GM12878 (cell line): Measurements from ENCODE around the gene STK39. TPM values are rescaled to one million over a fixed set of nuclear protein-coding genes. Genes with fewer than 3 reads are reported as not detected.

ENCODE experiments used
- ATAC-seq: fragments of 200-7000 bp; cut with Tn5 transposase; 3 replicates; pipeline ENCODE4 v1.9.1; 2020; ENCODE audit warnings: mild to moderate bottlenecking, moderate library complexity
- BruUV-seq: library from RNA; stranded (reverse); fragments of 400-500 nt; replicated peaks from 2 replicates; lab custom pipeline; 2021; lab: Mats Ljungman, UMichigan
- CTCF ChIA-PET: fragments of 300-600 bp; sonication (Branson Sonifier 250); formaldehyde crosslinking; extraction: SDS; loops from one replicate; lab custom pipeline; 2021; ENCODE audit warnings: inconsistent platforms; lab: Yijun Ruan, JAX
- POLR2A ChIA-PET: fragments of 350-600 bp; formaldehyde crosslinking; extraction: SDS; loops from one replicate; lab custom pipeline; 2021; ENCODE audit warnings: inconsistent platforms; lab: Charles Lee
- RAD21 ChIA-PET: fragments of 300-600 bp; sonication (Branson Sonifier 250); formaldehyde crosslinking; loops from one replicate; lab custom pipeline; 2023; ENCODE audit warnings: antibody characterized with exemption; ENCODE audit not compliant: unreplicated experiment; lab: Charles Lee
- SMC1A ChIA-PET: fragments of 300-600 bp; sonication (Branson Sonifier 250); formaldehyde crosslinking; loops from one replicate; lab custom pipeline; 2023; ENCODE audit not compliant: unreplicated experiment, uncharacterized antibody; lab: Charles Lee
- DNase-seq: peaks from one replicate; pipeline ENCODE4 v3.0.0-alpha.2; 2011; ENCODE audit warnings: low read depth, low spot score
- FAIRE-seq: peaks from 3 replicates; lab custom pipeline; 2011; peaks lifted over from hg19 to GRCh38; lab: Jason Lieb, UNC
- H2AFZ ChIP-seq: 2 replicates; pipeline ENCODE4 v1.6.0; 2011; ENCODE audit warnings: low read depth, low read length, control low read depth; ENCODE audit not compliant: control insufficient read depth
- H3K27ac ChIP-seq: 2 replicates; pipeline ENCODE4 v1.5.1; 2011; ENCODE audit warnings: control low read depth; ENCODE audit not compliant: control insufficient read depth, insufficient read depth
- H3K27me3 ChIP-seq, 2 experiments: replicated peaks in 1 of 2; 2 replicates each; pipeline versions ENCODE4 v1.6.0 to v1.6.1; 2011; ENCODE audit warnings: low read length in 1 of 2; ENCODE audit not compliant: control insufficient read depth in 2 of 2, insufficient read depth in 2 of 2
- H3K36me3 ChIP-seq, 2 experiments: 2 replicates each; pipeline ENCODE4 v1.5.1; 2011; ENCODE audit warnings: low read length in 1 of 2; ENCODE audit not compliant: control insufficient read depth in 2 of 2, insufficient read depth in 2 of 2
- H3K4me1 ChIP-seq: 2 replicates; pipeline ENCODE4 v1.6.1; 2011; ENCODE audit warnings: mild to moderate bottlenecking, low read length, moderate library complexity, mixed read lengths; ENCODE audit not compliant: control insufficient read depth, insufficient read depth
- H3K4me2 ChIP-seq: 2 replicates; pipeline ENCODE4 v1.6.0; 2011; ENCODE audit warnings: control low read depth; ENCODE audit not compliant: control insufficient read depth, insufficient read depth
- H3K4me3 ChIP-seq: fragments of 200-600 bp; sonication (generic); 2 replicates; pipeline ENCODE4 v1.5.1; 2016
- H3K79me2 ChIP-seq: 2 replicates; pipeline ENCODE4 v1.6.0; 2011; ENCODE audit warnings: low read length; ENCODE audit not compliant: control insufficient read depth, insufficient read depth
- H3K9ac ChIP-seq: 2 replicates; pipeline ENCODE4 v1.8.0; 2011; ENCODE audit warnings: low read length, control low read depth, mixed read lengths; ENCODE audit not compliant: control insufficient read depth, insufficient read depth
- H3K9me3 ChIP-seq: replicated peaks from 3 replicates; pipeline ENCODE4 v1.5.1; 2011; ENCODE audit warnings: mild to moderate bottlenecking, low read length; ENCODE audit not compliant: control insufficient read depth, insufficient read depth
- H4K20me1 ChIP-seq: 2 replicates; pipeline ENCODE4 v1.6.0; 2011; ENCODE audit not compliant: control insufficient read depth, insufficient read depth
- FOXM1 ChIP-seq: IDR thresholded peaks from 2 replicates; pipeline ENCODE4 v1.6.1; 2012; ENCODE audit warnings: low read depth, mild to moderate bottlenecking, inconsistent platforms, low read length, moderate library complexity
- HCFC1 ChIP-seq: fragments of 150-350 bp; IDR thresholded peaks from 2 replicates; pipeline ENCODE4 v1.6.1; 2014; ENCODE audit warnings: low read length
- NFXL1 ChIP-seq: fragments of 450-650 bp; IDR thresholded peaks from 2 replicates; pipeline ENCODE4 v1.6.1; 2017; ENCODE audit warnings: antibody characterized with exemption, mild to moderate bottlenecking, borderline replicate concordance
- NR2C2 ChIP-seq: IDR thresholded peaks from 2 replicates; pipeline ENCODE4 v1.6.1; 2011; ENCODE audit warnings: borderline replicate concordance, low read depth; ENCODE audit not compliant: control insufficient read depth, insufficient read length
- RAD21 ChIP-seq: IDR thresholded peaks from 2 replicates; pipeline ENCODE4 v1.6.1; 2011; ENCODE audit warnings: mild to moderate bottlenecking, low read depth, low read length, moderate library complexity; ENCODE audit not compliant: insufficient read depth
- STAT3 ChIP-seq: IDR thresholded peaks from 2 replicates; pipeline ENCODE4 v1.6.1; 2011; ENCODE audit warnings: low read depth, low read length, improper control_type of control experiment
- WGBS: methylation state at CpG from one replicate; pipeline ENCODE4 v1.1.6; 2016; ENCODE audit warnings: low lambda C conversion rate; ENCODE audit not compliant: insufficient replicate concordance, insufficient coverage; ENCODE audit errors: missing lambda C conversion rate; 5-methylcytosine and 5-hydroxymethylcytosine counted together
- in situ Hi-C: fragments of 300-500 bp; cut with MboI; formaldehyde crosslinking; loops from 9 replicates; pipeline ENCODE4 v1.14.3; 2018; ENCODE audit warnings: mixed read lengths
- intact Hi-C: fragments of 100-400 bp; cut with micrococcal nuclease; formaldehyde crosslinking; loops from one replicate; pipeline ENCODE4 v1.14.2; 2022; ENCODE audit not compliant: unreplicated experiment
- polyA plus RNA-seq, 11 experiments: library from polyadenylated mRNA; depleted of rRNA in 4 of 11; unstranded in 6 of 11; stranded (reverse) in 5 of 11; fragments of >200 nt; fragmentation: Nextera tagmentation in 4 of 11; fragmentation: Illumina TruSeq in 1 of 11; extraction: Ambion mirVana in 4 of 11; extraction: Trizol in 1 of 11; gene quantifications; 1 replicate in 1 of 11; 2 replicates in 10 of 11; pipeline versions ENCODE4 v1.2.1 to v1.2.3, GENCODE V29; 2011 to 2016; ENCODE audit warnings: inconsistent platforms in 2 of 11, missing spikeins in 2 of 11, low read depth in 1 of 11
- total RNA-seq, 4 experiments: library from RNA; depleted of rRNA in 3 of 4; stranded (reverse); fragments of >200 nt in 3 of 4; fragmentation: Illumina TruSeq in 1 of 4; extraction: Trizol in 1 of 4; gene quantifications; 2 replicates each; pipeline versions ENCODE4 v1.2.1 to v1.2.3, GENCODE V29; 2013 to 2021
- TF ChIP-seq, protein P1 (sequence below): fragments of 450-650 bp; IDR thresholded peaks from 2 replicates; pipeline ENCODE4 v1.6.1; 2017; ENCODE audit warnings: borderline replicate concordance

Gene STK39
- total and polyA plus RNA-seq, 10 of the 15 experiments (the other 5 are each of a cell fraction or from before 2014, with no cell fraction given), result 0.03 to 0.21 (median 0.07) TPM; not detected in 5

DNA sequence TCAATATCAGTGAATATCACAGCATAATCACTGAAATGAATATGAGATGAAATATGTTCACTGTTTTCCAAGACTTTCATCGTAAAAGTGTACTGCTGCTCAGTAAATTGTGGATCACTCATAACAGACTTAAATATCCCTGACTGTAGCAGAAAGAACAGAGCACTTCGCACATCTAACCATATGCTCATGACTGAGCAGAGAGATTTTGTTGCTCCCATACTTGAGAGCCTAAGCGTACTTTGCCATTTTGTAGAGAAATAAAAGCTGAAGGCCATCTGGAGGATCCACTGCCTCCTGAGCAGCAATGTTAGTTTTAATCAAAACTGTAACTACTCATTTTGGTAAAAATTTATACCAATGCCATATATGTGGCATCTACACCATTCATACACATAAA is 243.5 kb downstream of the STK39 start:
- no peak for ATAC-seq
- no peak for DNase-seq
- Histone ChIP-seq H4K20me1 (no peaks in the 10 kb centered on the region), H3K9ac (no peak overlapping the region), H3K79me2 (no peaks in the 10 kb centered on the region), H2AFZ (no peak overlapping the region), H3K4me1 (no peaks in the 10 kb centered on the region), H3K4me2 (no peak overlapping the region), H3K4me3 (no peak overlapping the region), H3K36me3 (no peaks in the 10 kb centered on the region), H3K9me3 (no peaks in the 10 kb centered on the region; the same call in 2 of the 3 replicates), H3K27ac (no peak overlapping the region), H3K27me3 (no peaks in the 10 kb centered on the region)
- 73% methylated on average over 3 of the region's 3 CpGs for WGBS
- CTCF ChIA-PET, result interaction anchor here (1.2 kb wide), 1 partner anchor 10 kb away, joined by 3 read pairs; no protein-coding TSS in a partner anchor
- intact Hi-C loops (no loop called here), in situ Hi-C loops (no loop called here)
- no peak for TF ChIP-seq STAT3
- no peak for TF ChIP-seq FOXM1
- no peak for TF ChIP-seq HCFC1
- no peak for TF ChIP-seq NR2C2
- TF ChIP-seq NFXL1, result no peak
- no peak for TF ChIP-seq RAD21
- TF ChIP-seq, protein P1, sequence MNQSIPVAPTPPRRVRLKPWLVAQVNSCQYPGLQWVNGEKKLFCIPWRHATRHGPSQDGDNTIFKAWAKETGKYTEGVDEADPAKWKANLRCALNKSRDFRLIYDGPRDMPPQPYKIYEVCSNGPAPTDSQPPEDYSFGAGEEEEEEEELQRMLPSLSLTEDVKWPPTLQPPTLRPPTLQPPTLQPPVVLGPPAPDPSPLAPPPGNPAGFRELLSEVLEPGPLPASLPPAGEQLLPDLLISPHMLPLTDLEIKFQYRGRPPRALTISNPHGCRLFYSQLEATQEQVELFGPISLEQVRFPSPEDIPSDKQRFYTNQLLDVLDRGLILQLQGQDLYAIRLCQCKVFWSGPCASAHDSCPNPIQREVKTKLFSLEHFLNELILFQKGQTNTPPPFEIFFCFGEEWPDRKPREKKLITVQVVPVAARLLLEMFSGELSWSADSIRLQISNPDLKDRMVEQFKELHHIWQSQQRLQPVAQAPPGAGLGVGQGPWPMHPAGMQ, result no peak
- POLR2A ChIA-PET, result no interaction called here
- no peak for FAIRE-seq
- BruUV-seq, result no TSS peak
- SMC1A ChIA-PET, result no interaction called here
- RAD21 ChIA-PET, result no interaction called here
